GM21528 (cell line): Measurements from ENCODE around the gene HKDC1.
"Not testable (repeated sequence)": the region's sequence is repeated elsewhere in the genome, so short reads cannot be mapped to it uniquely, and the experiment has no call there.

ENCODE experiments used
- ATAC-seq: cut with Tn5 transposase; IDR thresholded peaks from one replicate; pipeline ENCODE4 v1.9.1; 2021; ENCODE audit warnings: mild to moderate bottlenecking, moderate library complexity; ENCODE audit not compliant: unreplicated experiment, low FRiP score

Gene HKDC1

GRCh38 chr10:69242040-69242851, 22.1 kb downstream of the HKDC1 start:
- no peak for ATAC-seq

- ATAC-seq = no peak
Observed at GRCh38 chr10:69242852-69243212, 22.7 kb downstream of the HKDC1 start.

GRCh38 chr10:69243817-69244216, 23.7 kb downstream of the HKDC1 start:
- ATAC-seq = no peak

- no peak for ATAC-seq
Observed at GRCh38 chr10:69246036-69246435, 25.9 kb downstream of the HKDC1 start.

GRCh38 chr10:69246581-69247312, 26.6 kb downstream of the HKDC1 start:
- no peak for ATAC-seq

- no peak for ATAC-seq
Observed at GRCh38 chr10:69247313-69247710, 27.2 kb downstream of the HKDC1 start.

GRCh38 chr10:69248117-69248730, 28.1 kb downstream of the HKDC1 start:
- no peak for ATAC-seq

GRCh38 chr10:69250041-69250440, 29.9 kb downstream of the HKDC1 start:
- no peak for ATAC-seq

GRCh38 chr10:69251417-69251816, 31.3 kb downstream of the HKDC1 start:
- not testable (repeated sequence) for ATAC-seq

- ATAC-seq = no peak
Observed at GRCh38 chr10:69253171-69253570, 33.0 kb downstream of the HKDC1 start.

GRCh38 chr10:69254877-69255276, 34.7 kb downstream of the HKDC1 start:
- ATAC-seq = no peak

- no peak for ATAC-seq
Observed at GRCh38 chr10:69259547-69260243, 39.6 kb downstream of the HKDC1 start.

- no peak for ATAC-seq
Observed at GRCh38 chr10:69261184-69261583, 41.1 kb downstream of the HKDC1 start.

- no peak for ATAC-seq
Observed at GRCh38 chr10:69262292-69262751, 42.2 kb downstream of the HKDC1 start.

- ATAC-seq = no peak
Observed at GRCh38 chr10:69265521-69265920, 45.4 kb downstream of the HKDC1 start.

- ATAC-seq = no peak
Observed at GRCh38 chr10:69268761-69269416, 48.8 kb downstream of the HKDC1 start.

GRCh38 chr10:69269761-69270160, 49.6 kb downstream of the HKDC1 start:
- no peak for ATAC-seq

GRCh38 chr10:69270990-69271389, 50.9 kb downstream of the HKDC1 start:
- ATAC-seq = no peak

GRCh38 chr10:69272624-69273023, 52.5 kb downstream of the HKDC1 start:
- ATAC-seq = no peak

- ATAC-seq = no peak
Observed at GRCh38 chr10:69275444-69275843, 55.3 kb downstream of the HKDC1 start.
